Jurkat, Clone E6-1 (cell line): ENCODE measurements around the gene MAK. TPM values are rescaled to one million over a fixed set of nuclear protein-coding genes. Genes with fewer than 3 reads are reported as not detected.
A peak's percentile ranks its signal among the peaks of the same experiment; 100 is the strongest.
"Not testable (repeated sequence)": the region's sequence is repeated elsewhere in the genome, so short reads cannot be mapped to it uniquely, and the experiment has no call there.

ENCODE experiments used
- DNase-seq: peaks from one replicate; pipeline ENCODE4 v3.0.0-alpha.2; 2011; ENCODE audit warnings: low read depth, low spot score
- H3K4me3 ChIP-seq: 2 replicates; pipeline ENCODE4 v1.5.1; 2011; ENCODE audit warnings: mild to moderate bottlenecking, low read length, control low read depth, moderate library complexity
- polyA plus RNA-seq: library from polyadenylated mRNA; unstranded; fragments of >200 nt; gene quantifications from one replicate; pipeline ENCODE4 v1.2.1, GENCODE V29; 2012; ENCODE audit warnings: missing spikeins; ENCODE audit not compliant: insufficient read length, insufficient read depth

Gene MAK, protein sequence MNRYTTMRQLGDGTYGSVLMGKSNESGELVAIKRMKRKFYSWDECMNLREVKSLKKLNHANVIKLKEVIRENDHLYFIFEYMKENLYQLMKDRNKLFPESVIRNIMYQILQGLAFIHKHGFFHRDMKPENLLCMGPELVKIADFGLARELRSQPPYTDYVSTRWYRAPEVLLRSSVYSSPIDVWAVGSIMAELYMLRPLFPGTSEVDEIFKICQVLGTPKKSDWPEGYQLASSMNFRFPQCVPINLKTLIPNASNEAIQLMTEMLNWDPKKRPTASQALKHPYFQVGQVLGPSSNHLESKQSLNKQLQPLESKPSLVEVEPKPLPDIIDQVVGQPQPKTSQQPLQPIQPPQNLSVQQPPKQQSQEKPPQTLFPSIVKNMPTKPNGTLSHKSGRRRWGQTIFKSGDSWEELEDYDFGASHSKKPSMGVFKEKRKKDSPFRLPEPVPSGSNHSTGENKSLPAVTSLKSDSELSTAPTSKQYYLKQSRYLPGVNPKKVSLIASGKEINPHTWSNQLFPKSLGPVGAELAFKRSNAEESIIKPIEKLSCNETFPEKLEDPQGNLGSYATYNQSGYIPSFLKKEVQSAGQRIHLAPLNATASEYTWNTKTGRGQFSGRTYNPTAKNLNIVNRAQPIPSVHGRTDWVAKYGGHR
- not detected for polyA plus RNA-seq

DNA sequence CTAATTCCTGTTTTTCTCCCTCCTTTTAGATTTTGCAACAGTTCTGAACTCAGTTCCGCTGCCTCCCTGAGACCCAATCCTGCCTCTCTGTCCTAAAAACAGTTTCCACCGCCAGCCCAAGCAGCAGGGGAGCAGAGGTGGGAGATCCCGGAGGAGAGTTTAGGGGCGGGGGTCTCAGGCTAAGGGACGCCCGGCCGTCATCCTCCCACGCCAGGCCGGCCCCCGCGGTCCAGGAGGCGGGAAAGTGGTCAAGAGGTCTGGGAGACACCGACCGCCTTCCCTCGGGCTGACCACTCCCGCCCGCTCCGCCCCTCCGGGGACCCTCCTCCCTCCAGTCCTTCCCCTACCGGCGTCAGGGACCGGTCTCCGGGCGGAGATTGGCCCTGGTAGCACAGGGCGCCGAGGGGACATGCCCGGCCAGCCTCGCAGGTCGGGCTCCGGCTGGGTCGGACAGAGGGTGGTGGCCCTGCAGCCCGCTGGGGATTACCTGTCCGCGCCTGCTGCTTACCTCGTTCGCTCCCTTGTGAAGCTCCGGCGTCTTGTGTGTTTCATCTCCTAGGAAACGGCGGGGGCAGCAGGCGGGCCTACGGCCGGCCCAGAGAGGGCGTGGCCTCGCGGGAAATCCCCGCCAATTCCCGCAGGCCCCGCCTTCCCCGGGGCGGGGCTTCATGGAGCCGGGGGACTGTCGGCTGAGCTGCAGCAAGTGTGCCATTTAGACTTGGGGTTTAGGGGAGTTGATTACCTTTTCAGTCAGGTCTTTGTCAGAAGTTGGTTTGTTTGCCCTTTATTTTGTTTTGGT is at the start of gene MAK:
Gene MAK, minus strand, starts transcription at position 545 of the 799 bp plus-strand sequence. CDS start 7,891 bp downstream, outside the sequence.
- DNase-seq = peak; percentile 71
- peak within 1 kb of the TSS; percentile 49 for H3K4me3 ChIP-seq

DNA sequence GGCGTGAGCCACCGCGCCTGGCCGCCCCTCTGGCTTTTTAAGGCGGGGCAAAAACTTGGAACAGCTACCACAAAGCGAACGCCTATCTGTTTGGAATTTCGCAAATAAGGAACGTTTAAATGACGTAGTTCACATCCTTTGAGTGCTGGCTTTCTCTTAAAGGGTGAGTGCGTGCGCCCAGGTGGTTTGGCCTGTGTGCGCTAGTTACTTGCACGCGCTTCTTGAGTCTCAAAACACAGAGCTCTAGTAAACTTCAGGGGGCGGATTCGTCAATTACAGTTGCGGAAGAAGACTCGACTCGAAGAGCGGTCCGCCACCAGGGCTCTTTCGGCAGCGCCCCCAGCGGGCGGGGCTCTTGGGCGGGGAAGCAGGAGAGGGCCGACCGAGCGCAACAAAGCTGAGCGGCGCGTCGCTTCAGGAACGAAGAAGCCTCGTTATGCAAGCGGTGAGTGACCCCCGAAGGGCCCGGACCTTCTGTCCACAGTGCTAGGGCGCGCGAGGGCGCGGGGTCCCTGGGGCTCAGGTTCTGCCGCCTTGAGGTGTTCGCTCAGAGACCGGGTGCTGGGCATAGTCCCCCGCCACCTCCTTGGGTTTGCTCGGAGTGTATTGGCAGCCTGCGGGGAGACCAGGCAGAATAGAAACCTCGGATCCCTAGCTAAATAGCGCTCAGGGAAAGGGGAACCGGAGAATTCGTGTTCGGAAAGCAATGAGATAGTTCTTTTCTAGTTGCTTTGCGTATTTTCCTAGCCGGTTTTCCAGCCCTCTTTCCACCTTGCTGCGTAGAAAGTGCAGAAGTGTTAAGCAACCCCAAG is 48.6 kb upstream of the MAK start, which contains the start of gene SYCP2L:
Gene SYCP2L, plus strand, starts transcription at position 362 of the 812 bp plus-strand sequence. Its CDS starts 75 bp downstream, at position 437.
- no peak within 1 kb of the TSS for H3K4me3 ChIP-seq
- DNase-seq = no peak

DNA sequence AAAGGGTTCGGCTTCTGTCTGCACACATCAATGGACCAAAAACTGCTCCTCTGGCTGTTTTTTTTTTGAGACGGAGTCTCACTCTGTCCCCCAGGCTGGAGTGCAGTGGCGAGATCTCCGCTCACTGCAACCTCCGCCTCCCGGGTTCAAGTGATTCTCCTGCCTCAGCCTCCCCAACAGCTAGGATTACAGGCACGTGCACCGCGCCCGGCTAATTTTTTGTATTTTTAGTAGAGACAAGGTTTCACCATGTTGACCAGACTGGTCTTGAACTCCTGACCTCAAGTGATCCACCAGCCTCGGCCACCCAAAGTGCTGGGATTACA is 48.0 kb upstream of the MAK start:
- not testable (repeated sequence) for DNase-seq, H3K4me3 ChIP-seq

DNA sequence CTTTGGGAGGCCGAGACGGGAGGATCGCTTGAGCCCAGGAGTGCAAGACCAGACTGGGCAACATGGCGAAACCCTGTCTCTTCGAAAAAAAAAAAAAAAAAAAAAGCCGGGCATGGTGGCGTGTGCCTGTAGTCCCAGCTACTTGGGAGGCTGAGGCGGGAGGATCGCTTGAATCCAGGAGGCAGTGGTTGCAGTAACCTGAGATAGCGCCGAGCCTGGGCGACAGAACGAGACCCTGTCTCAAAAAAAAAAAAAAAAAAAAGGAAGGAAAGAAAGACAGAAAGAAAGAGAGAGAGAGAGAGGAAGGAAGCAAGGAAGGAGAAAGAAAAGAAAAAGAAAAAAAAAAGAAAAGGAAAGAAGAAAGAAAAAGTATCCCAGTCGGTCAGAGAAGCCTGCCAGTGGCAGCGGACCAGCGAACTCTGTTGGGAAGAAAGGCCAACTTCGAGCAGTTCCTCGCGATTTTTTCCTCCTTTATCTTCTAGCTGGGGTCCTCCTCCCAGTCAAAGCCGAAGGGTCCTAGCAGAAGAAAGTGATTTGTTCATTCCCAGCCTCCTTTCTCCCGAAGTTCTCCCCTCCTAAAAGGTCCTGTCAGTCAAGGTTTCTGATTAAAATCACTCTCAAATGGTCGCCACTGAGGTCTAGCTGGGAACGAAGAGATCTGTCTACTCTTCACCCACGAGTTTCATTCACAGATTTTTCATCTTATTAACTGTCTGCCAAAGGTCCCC is 46.1 kb upstream of the MAK start:
- DNase-seq = no peak
- no peak overlapping the region for H3K4me3 ChIP-seq

DNA sequence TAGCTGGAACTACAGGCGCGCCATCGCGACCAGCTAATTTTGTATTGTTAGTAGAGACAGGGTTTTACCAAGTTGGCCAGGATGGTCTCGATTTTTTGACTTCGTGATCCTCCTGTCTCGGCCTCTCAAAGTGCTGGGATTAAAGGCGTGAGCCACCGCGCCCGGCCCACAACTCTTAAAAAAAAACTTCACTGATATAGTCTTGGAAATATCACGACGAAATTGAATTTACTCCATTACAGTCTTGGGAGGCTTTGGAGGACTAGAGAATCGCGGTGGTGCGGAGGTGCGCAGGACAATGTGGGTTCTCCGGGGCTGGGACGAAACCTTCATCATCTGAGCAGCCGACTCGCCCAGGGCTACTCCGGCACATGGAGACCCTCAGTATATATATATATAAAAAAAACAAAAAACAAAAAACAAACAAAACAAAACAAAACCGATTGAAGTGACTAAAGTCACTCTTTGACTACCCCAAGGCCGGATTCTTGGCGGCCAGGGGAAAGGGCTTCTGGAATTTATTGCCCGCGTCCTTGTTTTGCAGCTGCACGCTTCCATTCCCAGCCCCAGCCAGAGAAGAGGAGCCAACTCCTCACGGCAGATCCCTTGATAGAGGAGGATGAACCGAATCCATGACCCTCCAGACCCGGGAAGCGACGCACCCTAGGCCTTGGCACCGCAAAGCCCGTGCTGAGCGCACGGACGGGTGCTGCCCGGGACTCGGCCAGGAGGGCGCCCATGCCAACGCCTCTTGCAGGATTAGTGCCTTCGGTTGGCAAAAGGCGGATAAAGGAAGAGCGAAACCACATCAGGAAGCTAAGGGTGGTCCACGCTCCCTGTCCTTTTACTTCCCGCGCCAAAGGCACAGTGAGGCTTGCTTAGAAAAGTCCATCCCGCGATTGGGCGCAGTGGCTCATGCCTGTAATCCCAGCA is 45.2 kb upstream of the MAK start:
- no peak overlapping the region for H3K4me3 ChIP-seq
- DNase-seq = no peak

DNA sequence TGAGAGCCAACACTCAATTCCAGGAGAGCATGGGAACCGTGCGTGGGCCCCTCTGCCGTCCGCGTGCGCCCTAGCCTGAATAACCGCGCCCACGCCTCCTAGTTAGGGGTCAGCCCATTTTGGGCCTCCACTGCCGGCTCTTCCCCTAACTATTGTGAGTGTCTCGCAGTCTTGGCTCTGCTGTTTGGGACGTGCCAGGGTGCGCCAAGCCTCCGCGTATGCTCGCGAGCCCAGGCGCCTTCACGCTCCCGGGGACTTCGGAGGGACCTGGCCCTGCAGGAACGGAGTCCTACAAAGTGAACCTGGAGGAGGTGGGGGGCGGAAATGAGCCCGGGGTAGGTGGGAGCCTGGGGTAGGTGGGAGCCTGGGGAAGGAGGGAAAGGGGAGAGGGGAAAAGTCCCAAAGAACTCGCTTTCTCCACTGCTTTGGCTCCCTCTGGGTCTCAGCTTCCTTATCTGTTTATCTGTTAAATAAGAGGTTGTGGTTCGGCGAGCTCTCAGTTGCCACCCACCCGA is 44.4 kb upstream of the MAK start:
- DNase-seq = no peak
- no peak overlapping the region for H3K4me3 ChIP-seq

DNA sequence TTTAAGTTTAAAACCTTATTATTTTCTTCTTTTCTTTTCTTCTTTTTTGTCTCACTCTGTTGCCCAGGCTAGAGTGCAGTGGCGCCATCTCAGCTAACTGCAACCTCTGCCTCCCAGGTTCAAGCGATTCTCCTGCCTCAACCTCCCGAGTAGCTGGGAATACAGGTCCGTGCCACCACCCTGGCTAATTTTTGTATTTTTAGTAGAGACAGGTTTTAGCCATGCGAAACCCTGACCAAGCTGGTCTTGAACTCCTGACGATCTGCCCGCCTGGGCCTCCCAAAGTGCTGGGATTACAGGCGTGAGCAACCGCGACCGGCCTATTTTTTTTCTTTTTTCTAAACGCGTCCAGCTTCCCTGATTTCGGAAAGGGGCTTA is 43.9 kb upstream of the MAK start:
- DNase-seq, H3K4me3 ChIP-seq: not testable (repeated sequence)

DNA sequence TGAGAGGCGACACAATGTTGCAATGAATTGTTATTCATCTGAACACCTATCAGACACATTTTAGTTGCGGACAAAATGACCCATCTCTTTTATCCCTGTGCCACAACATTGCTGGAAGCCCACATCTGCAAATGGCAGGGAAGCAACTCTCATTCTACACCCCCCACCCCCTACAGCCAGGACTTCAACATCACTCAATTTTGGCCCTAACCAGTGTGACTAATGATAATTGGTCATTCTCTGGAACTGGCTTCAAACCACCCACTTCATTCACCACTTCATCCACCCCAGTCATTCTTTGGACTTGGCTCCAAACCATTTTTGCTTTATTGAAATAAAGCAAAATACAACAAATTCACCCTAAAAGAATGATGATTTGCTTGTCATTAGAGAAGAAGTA is 42.0 kb upstream of the MAK start:
- no peak overlapping the region for H3K4me3 ChIP-seq
- no peak for DNase-seq

DNA sequence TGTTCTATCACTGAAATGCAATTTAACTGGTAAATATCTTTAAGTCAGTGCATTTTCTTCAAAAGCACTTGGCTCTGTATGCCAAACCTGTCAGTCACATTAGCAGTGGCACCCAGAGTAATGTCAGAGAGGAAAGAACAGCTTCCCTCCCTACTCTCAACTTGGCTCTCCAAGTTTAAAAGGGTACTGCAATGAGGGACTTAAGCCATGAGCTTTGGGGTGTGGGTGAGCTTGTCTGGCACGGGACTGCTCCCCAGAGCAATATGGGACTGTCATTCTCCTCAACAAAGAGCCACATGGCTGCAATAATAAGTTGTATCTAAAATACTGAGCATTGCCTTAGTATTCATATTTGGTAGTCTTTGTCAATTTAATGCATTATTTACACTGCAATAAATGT is 39.5 kb upstream of the MAK start:
- no peak for DNase-seq
- H3K4me3 ChIP-seq = no peak overlapping the region

DNA sequence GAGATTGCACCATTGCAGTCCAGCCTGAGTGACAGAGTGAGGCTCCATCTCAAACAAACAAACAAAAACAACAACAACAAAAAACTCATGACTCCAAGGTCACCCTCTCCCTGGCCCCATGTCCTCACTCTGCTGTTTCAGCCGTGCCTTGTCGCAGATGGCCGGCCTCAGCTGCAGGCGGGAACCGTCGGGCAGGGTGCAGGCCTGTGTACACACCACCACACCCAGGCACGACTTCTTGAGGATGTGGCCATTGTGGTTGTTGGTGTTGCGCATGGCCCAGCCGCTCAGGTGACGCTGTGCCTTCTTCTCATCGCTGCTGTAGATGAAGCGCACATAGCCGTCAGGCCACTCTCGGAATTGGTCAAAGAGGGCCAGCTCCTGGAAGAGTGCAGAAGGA is 38.7 kb upstream of the MAK start:
- no peak for DNase-seq
- H3K4me3 ChIP-seq = no peak overlapping the region

DNA sequence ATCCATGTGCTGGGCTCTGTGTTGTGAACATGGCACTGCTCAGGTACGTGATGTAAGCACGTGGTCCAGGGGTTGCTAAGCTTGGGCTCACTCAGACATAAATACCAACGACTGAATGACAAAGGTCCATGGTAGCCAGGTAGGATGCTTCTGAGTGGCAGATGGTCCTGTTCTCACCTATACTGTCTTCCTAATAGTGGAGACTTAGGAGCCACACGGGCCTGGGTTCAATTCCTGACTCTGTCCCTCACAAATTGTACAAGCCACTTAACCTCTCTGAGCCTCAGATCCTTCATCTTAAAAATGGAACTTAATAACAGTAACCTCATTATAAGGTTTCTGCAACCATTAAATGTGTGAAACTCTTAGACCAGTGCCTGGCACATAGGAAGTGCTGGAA is 36.7 kb upstream of the MAK start:
- no peak overlapping the region for H3K4me3 ChIP-seq
- DNase-seq = no peak

DNA sequence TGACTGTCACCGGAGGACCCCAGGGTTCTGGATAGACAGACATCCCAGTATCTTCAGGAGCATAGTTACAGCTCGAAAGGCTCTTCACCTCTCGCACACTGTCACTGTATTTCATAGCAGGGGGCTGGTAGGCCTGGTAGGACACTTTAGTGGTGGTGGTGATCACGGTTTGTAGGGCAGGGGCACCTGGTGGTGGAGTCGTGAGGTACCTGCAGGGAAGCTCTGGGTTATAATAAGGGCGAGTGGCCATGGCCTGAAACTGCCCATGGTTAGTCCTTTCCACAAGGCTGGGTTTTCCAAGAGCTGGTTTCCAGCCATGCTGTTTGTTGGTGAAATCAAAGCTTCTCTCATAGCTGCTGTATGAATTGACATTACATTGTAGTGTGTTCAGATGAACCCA is 35.9 kb upstream of the MAK start:
- H3K4me3 ChIP-seq = no peak overlapping the region
- no peak for DNase-seq

DNA sequence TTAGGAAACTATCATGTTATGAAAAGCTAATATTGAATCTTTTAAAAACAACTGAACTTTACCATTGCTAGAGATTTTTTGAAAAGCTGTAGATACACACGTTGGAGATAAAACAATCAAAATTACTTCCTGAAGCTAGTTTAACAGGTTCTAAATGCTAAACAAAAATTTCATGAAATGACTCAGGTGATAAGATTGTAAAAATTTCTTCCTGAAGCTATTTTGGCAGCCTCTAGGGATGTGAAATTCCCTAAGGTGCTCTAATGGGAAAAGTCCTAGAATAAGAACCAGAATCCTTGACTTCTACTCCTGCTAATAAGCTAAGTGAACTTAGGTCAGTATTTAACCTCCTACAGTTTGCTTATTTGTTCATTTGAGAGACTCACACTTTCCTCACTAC is 35.0 kb upstream of the MAK start:
- DNase-seq = no peak
- no peak overlapping the region for H3K4me3 ChIP-seq

DNA sequence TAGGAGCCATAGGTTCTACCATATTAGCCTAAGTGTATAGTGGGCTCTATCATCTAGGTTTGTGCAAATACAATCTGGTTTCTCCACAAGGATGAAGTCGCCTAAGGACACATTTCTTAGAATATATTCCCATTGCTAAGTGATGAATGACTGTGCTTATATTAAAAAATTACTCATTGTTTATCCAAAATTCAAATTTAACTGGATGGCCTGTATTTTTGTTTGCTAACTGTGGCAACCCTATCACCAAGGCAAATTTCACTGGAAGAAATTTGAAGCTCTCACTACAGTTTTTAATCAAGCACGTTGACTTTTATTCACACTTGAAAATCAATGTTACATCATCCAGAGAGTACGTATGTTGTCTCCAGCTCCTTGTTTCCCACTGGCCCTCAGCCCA is 29.6 kb upstream of the MAK start:
- no peak for DNase-seq
- no peak overlapping the region for H3K4me3 ChIP-seq

DNA sequence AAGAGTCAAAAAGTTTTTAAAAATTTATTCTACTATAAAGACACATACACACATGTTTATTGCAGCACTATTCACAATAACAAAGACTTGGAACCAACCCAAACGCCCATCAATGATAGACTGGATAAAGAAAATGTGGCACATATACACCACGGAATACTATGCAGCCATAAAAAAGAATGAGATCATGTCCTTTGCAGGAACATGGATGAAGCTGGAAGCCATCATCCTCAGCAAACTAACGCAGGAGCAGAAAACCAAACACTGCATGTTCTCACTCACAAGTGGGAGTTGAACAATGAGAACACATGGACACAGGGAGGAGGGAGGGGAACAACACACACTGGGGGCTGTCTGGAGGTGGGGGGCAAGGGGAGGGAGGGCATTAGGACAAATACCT is 28.4 kb upstream of the MAK start:
- not testable (repeated sequence) for DNase-seq, H3K4me3 ChIP-seq

DNA sequence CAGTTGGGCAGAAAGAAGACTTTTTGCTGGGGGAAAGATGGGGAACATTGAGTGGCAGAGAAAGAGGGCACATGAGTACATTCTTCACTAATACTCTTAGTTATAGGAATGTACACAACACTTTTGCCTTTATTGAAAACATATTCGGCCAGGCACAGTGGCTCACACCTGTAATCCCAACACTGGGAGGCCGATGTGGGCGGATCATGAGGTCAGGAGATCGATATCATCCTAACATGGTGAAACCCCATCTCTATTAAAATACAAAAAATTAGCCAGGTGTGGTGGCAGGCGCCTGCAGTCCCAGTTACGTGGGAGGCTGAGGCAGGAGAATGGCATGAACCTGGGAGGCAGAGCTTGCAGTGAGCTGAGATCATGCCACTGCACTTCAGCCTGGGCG is 24.7 kb upstream of the MAK start:
- not testable (repeated sequence) for DNase-seq, H3K4me3 ChIP-seq

DNA sequence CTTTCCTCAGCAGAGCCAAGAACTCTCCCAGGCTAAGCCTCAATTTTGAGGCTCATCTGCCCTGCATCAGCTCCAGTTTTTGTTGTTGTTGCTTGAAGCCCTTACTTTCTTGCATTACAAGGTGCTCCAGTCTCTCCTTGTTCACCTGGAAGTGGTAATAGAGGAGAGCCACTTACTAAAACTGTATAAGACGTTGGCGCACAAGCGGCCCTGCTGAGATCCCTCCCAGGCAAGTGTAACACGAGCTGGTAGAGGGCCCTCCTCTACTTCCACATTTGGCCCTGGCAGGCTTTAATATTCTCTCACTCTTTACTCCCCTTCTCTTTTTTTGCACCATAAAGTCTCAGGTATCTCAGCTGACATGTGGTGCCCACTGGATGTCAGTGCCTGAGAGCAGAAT is 24.0 kb upstream of the MAK start:
- DNase-seq = no peak
- H3K4me3 ChIP-seq = no peak overlapping the region
